Hair follicle dermal papilla cell (primary cell): ENCODE results near the gene ZNF787. TPM values are rescaled to one million over a fixed set of nuclear protein-coding genes. Genes with fewer than 3 reads are reported as not detected.

ENCODE experiments used
- small RNA-seq: library from RNA; depleted of rRNA; stranded (forward); fragments of <200 nt; gene quantifications from one replicate; pipeline ENCODE3, GENCODE V24; 2012
- total RNA-seq: library from RNA; depleted of rRNA; stranded (reverse); fragments of >200 nt; gene quantifications from 2 replicates; pipeline ENCODE4 v1.2.3, GENCODE V29; 2012

The ZNF787 gene
- 26.4 and 33.6 TPM in 2 replicates for total RNA-seq

DNA sequence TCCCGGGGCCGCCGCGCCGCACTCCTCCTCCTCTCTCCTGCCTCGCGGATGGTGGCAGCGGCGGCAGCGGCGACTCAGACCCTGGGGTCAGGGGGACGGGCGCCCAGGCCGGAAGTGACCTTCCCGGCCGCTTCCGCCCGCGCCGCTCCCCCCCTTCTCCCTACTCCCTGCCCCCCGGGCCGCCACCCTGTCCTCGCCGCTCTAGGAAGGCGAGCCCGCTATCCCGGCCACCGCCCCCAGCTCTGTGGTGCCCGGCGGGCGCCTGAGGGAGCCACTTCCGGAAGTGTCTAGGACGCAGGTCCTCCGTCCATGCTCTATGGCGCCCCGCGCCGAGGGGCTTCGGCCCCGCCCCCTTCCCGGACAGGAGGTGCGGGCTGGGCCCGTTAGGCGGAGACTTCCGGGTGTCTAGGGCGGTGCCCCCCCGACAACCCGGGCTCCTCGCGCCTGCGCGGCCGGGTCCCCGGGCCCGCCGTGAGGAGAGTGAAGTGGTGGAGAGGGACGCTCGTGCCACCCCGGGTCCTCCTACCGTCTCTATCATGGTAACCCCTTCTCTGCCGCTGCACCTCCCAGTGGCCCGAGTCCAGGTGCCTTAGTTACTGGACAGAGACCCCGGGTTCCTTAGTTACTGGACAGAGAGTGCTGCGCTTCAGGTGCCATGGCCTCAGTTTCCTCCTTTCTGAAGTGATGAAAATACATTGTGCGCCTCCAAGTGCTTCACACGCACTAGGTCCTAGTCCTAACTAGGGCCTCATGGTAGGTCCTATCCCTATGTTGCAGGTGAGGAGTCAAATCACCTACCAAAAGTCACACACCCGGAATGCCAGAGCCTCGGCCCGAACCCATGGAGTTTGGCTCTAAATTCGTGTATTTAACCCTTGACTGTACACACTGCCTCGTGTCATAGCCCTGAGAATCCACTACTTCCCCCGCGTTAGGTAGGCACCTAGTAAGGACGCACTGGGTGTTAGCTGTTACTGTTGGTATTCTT is at the start of gene ZNF787:
ZNF787 (minus strand) TSS at position 116 of the 988 bp plus-strand sequence. CDS start 18,078 bp downstream, outside the sequence.

DNA sequence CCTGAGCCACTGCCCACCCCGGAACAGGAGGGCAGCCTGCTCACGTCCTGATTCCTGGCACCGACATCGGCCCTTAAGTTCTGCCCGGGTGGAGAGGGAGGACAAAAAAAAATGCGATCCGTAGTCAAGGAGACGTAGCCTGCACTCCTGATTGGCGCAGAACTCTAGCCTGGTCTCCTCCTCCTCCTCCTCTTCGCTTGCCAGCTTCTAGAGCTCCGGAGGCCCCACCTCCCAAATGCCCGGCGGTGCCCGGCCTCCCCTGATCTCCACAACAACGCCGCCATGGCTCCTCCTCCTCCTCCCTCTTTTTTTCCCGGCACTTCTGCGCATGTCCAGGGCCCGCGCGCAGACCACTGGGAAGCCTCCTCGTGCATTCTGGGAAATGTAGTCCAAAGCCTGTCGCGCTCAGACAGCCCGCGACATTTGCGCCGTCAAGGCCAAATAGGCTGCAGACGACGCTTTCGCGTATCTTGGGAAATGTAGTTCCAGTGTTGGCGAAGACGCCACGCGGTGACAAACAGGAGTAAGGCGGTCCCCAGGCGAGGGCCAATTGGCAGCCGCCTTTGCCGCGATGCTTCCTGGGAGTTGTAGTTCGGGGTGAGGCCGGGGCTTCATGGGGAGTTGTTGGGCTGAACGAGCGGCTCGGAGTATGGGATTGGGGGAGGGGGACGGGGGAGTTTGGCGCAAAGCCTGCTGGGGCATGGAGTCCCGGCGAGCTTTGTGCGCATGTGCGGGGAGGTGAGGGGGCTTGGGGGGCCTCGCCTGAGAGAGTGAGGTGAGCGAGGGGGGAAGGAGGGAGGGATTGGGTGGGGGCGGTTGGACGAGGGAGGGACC is 19.7 kb upstream of the ZNF787 start, which contains the start of gene ZNF444:
ZNF444 (plus strand) TSS at position 705 of the 834 bp plus-strand sequence. CDS start 5,625 bp downstream, outside the sequence.

Small RNAs within 50 kb of the gene (small RNA-seq; reads per million reads assigned to genes)
- gene AC024580.2 (not detected), gene RF00019 (not detected)

Other genes with a start within 250 kb of the ZNF787 start
- not detected in 2 replicates for gene NLRP13, start 189.0 kb downstream of the ZNF787 start, total RNA-seq
- gene NLRP8, start 173.5 kb downstream of the ZNF787 start, total RNA-seq, result not detected in 2 replicates
- not detected in 2 replicates for gene NLRP5, start 134.5 kb downstream of the ZNF787 start, total RNA-seq
- gene ZNF444, start 20.0 kb upstream of the ZNF787 start, total RNA-seq, result 16.9 and 17.1 TPM in 2 replicates
- not detected in 2 replicates for gene GALP, start 54.7 kb upstream of the ZNF787 start, total RNA-seq
- 0.24 TPM in 1 of 2 replicates, not detected in the other for gene ZSCAN5B, start 76.5 kb upstream of the ZNF787 start, total RNA-seq
- gene ZSCAN5C, start 81.0 kb upstream of the ZNF787 start, total RNA-seq, result not detected in 2 replicates
- gene EDDM13, start 151.5 kb upstream of the ZNF787 start, total RNA-seq, result not detected in 2 replicates
- 7.5 and 7.8 TPM in 2 replicates for gene ZSCAN5A, start 193.5 kb upstream of the ZNF787 start, total RNA-seq